GM19324 (cell line): Measurements from ENCODE around the gene EHD2.
"Not testable (repeated sequence)": the region's sequence is repeated elsewhere in the genome, so short reads cannot be mapped to it uniquely, and the experiment has no call there.

Experiments
- ATAC-seq: cut with Tn5 transposase; IDR thresholded peaks from one replicate; pipeline ENCODE4 v1.9.1; 2021; ENCODE audit warnings: mild to moderate bottlenecking, moderate library complexity; ENCODE audit not compliant: unreplicated experiment, low FRiP score

Gene EHD2

DNA sequence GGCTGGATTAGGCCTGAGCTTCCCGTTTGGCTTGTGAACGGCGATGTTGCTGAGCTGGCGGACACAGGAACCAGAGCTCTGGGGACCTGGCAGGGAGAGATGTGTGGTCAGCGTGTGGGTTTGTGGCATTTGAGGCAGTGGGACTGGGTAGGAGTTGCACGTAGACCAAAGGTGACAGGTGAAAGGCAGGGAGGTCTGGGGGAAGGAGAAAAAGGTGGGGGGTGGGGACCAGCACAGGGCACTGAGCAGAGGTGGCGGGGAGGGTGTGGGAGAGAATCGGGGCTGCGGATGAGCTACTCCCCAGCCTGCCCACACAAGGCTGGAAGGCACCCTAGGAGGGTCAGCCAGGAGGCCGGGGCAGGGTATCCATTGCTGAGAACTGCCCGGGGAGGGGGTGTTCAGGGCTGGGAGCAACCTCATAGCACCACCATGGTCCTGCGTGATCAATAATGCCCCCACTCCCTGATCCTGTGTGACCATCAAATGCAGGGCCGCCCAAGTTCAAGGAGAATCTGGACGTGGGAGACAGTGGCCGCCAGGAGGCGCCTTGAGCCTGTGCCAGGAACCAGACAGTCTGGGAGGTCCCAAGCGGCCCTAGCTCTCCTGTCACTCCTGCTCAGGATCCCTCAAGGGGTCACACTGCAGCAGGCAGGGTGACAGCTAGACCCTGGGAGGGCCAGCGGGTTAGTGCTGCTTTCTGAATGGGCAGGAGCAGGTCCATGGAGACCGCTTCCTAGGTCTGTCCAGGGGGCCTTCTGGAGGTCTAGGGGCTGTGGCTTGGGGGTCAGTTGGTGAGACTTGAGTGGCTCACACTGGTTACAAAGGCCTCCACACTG is 52.5 kb downstream of the EHD2 start:
- no peak for ATAC-seq

GRCh38 chr19:47766359-47766620 is 53.1 kb downstream of the EHD2 start:
- no peak for ATAC-seq

- no peak for ATAC-seq
Measured at GRCh38 chr19:47766670-47767069, 53.4 kb downstream of the EHD2 start.

DNA sequence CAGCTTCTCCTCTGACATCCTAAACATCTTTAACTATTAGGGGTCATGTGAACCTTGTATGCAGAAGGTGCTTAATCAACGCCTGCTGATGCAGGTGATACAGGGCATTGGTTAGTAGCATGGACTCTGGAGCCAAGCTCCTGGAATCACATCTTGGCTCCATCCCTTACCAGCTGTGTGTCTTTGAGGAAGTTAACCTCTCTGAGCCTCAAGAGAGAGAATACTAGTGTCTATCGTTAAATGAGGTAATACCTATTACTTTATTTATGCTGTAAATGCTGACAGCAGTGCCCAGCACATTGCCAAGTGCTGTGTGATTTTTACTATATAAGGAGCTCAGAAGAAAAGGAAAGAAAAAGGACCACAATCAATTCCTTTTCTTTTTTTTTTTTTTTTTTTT is 54.1 kb downstream of the EHD2 start:
- ATAC-seq, result no peak

DNA sequence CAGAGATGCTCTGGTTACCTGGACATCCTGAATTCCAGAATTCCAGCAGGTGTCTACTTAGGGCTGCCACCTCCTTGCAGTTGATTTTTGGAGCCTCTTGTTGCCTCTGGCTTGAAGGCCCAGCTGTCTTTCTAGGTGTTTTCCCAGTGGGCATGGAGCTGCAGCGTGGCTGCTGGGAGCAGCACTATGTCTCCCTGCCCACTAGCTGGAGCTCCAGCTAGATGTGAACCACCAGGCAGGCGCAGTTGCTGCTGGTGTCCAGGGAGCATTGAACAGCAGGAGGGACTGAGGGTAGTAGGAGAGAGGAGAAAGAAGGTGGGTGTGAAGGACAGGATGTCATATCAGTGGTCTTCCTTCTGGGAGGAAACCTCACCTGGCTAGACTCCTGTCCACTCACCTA is 55.4 kb downstream of the EHD2 start:
- no peak for ATAC-seq

DNA sequence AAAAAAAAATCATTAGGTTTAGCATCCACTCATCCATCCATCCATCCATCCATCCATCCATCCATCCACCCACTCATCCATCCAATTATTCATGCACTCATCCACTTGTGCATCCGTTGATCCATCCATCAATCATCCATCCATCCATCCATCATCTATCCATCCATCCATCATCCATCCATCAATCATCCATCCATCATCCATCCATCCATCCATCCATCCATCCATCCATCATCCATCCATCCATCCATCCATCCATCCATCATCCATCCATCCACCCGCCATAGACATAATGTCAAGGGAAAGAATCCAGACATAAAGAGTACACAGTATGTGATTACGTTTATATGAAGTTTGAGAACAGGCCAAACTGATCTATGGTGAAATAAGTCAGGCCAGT is 56.3 kb downstream of the EHD2 start:
- no peak for ATAC-seq

- not testable (repeated sequence) for ATAC-seq
Measured at GRCh38 chr19:47771291-47771690, 58.1 kb downstream of the EHD2 start.

DNA sequence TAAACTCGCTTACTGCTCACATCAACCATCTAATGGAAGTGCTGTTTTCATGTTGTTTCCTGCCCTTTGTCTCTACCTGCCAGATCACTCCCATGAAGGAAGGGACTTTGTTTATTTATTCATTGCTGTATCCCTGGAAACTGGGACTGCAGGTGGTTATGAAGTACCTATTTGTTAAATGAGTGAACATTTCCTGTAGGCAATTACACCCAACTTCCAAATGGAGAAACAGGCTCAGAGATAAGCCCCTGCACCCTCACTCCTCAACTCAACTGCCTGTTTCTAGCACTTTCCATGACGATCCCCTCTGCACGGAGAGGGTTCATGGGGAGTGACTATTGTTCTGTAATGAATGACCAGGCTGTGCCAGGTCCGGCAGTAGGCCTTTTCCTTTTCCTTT is 63.3 kb downstream of the EHD2 start:
- ATAC-seq, result no peak

DNA sequence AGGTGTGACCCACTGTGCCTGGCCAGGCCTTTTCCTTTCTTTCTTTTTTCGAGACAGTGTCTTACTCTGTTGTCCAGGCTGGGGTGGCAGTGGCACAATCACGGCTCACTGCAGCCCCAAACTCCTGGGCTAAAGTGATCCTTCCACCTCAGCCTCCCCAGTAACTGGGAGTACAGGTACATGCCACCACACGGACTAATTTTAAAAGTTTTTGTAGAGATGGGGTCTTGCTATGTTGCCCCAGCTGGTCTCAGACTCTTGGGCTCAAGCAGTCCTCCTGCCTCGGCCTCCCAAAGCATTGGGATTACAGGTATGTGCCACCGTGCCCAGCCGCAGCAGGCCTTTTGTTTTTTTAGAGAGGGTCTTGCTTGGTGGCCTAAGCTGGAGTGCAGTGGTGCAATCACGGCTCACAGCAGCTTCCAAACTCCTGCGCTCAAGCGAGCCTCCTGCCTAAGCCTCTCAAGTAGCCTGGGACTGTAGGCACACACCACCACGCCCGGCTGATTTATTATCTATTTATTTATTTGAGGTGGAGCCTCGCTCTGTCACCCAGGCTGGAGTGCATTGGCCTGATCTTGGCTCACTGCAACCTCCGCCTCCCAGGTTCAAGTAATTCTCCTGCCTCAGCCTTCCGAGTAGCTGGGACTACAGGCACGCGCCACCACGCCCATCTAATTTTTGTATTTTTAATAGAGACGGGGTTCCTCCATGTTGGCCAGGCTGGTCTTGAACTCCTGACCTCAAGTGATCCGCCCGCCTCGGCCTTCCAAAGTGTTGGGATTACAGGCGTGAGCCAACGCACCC is 64.2 kb downstream of the EHD2 start:
- not testable (repeated sequence) for ATAC-seq

- peak; percentile 76 for ATAC-seq
Measured at GRCh38 chr19:47778049-47778953, 65.1 kb downstream of the EHD2 start, which contains the start of gene SELENOW. SELENOW (plus strand) TSS chr19:47778703; CDS start chr19:47778786, 83 bp downstream.

GRCh38 chr19:47778954-47779351 is 65.7 kb downstream of the EHD2 start:
- peak; percentile 9 for ATAC-seq

DNA sequence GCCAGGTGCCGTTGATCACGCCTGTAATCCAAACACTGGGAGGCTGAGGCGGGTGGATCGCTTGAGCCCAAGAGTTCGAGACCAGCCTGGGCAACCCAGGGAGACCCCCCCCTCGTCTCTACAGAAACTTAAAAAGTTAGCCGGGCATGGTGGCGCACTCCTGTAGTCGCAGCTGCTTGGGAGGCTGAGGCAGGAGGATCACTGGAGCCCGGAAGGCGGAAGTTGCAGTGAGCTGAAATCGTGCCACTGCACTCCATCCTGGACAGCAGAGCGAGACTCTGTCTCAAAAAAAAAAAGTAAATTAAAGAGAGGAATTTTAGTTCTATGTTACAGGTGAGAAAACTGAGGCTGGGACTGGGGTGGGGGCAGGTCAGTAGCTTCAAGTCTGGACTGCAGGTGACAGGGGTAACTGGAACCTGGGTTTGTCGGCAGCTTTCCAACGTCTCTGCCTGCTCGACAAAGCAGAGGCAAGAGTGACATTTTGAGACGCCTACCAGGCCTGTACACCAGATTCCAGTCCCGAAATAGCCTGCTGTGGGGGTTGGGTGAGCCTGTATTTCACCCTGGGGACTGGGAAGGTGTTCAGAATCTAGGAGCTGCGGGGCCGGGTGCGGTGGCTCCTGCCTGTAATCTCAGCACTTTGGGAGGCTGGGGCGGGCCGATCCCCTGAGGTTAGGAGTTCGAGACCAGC is 66.4 kb downstream of the EHD2 start:
- no peak for ATAC-seq

DNA sequence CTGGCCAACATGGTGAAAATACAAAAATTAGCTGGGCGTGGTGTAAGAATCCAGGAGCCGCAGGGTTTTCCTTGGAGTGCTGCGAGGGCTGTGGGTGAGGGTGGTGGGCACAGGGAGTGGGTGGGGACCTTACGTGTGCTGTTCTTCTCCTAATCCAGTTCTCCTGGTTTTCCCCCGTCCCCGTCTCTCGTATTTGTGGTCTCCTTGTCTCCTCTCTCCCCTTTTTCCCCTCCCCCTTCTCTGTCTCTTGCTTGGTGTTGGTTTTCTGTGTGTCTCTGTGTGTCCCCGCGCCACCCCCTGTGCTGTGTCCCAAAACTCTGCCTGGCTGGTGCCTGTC is 67.0 kb downstream of the EHD2 start:
- ATAC-seq, result no peak

DNA sequence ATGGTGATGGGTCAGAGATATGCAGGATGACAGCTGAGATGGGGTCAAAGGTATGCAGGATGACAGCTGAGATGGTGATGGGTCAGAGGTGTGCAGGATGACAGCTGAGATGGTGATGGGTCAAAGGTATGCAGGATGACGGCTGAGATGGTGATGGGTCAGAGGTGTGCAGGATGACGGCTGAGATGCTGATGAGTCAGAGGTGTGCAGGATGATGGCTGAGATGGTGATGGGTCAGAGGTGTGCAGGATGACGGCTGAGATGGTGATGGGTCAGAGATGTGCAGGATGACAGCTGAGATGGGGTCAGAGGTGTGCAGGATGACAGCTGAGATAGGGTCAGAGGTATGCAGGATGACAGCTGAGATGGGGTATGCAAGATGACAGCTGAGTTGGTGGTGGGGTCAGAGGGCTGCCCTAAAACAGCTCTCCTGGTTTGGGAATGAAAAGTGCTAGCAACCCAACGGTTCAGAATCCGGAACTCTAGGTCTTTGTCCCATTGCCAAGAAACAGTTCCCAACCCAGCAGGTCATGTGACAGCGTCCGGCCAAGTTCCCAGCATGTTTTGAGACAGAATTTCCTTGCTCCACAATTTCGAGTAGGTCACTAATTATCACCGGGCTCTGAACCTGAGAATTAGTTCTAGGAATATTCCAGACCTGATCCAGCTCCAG is 68.5 kb downstream of the EHD2 start:
- ATAC-seq, result no peak

DNA sequence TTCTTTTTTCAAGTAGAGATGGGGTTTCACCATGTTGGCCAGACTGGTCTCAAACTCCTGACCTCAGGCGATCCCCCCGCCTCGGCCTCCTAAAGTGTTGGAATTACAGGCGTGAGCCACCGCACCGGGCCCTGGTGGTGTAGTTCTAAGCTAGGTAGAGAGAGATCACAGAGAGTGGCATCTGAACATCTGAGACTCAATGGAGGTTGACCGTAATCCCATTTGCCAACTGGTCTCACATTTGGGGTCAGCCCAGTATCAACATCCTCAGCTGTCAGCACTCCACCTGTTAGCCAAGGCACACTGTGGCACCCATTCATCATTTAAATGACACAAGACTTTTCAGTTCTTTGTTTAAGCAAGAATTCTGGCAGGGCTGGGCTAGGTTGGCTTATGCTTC is 73.3 kb downstream of the EHD2 start:
- no peak for ATAC-seq

- ATAC-seq, result not testable (repeated sequence)
Measured at GRCh38 chr19:47787307-47787706, 74.1 kb downstream of the EHD2 start.

- ATAC-seq, result not testable (repeated sequence)
Measured at GRCh38 chr19:47789811-47790210, 76.6 kb downstream of the EHD2 start.

- no peak for ATAC-seq
Measured at GRCh38 chr19:47790398-47790814, 77.2 kb downstream of the EHD2 start.

DNA sequence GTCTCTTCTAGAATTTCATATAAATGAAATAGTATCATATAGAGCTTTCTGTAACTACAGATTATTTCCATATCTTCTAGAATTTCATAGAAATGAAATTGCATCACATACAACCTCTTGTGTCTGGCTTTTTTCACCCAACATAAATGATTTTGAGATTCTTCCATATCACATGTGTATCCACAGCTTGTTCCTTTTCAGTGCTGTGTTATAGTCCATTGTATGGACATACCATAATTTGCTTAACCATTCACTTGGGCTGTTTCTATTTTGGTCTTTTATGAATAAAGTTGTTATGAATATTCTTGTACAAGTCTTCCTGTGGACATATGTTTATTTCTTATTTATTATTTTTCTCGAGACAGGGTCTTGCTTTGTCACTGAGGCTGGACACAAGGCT is 79.4 kb downstream of the EHD2 start:
- ATAC-seq, result no peak
